ENCODE results near the gene PLCB4.

- TF ChIP-seq CTCF (IDR thresholded peaks at IDR 0.05) (no peak), POLR2AphosphoS5 (IDR thresholded peaks at IDR 0.05) (no peak)
Observed at GRCh38 chr20:9514461-9515213, 445.8 kb downstream of the PLCB4 start, which contains the start of gene LAMP5.
